Transverse colon (tissue), 4 donors: ENCODE data around the gene VTI1A.

Experiments used
- CTCF ChIP-seq, 5 experiments: fragments of 200-600 bp in 3 of 5; fragments of 450-650 bp in 2 of 5; sonication (generic) in 3 of 5; IDR thresholded peaks; 1 replicate in 2 of 5; 2 replicates in 3 of 5; pipeline ENCODE4 v1.5.1; 2016 to 2017; ENCODE audit warnings: antibody characterized with exemption in 5 of 5, inconsistent platforms in 3 of 5, mild to moderate bottlenecking in 2 of 5, moderate library complexity in 1 of 5
- EP300 ChIP-seq: sonication (generic); formaldehyde crosslinking; IDR thresholded peaks from one replicate; pipeline ENCODE4 v1.6.1; 2017; ENCODE audit warnings: antibody characterized with exemption, low read depth
- POLR2A ChIP-seq: fragments of 450-650 bp; IDR thresholded peaks from one replicate; pipeline ENCODE4 v1.6.1; 2016; ENCODE audit warnings: antibody characterized with exemption, mild to moderate bottlenecking, moderate library complexity
- POLR2AphosphoS5 ChIP-seq, 3 donors: sonication (generic); formaldehyde crosslinking; IDR thresholded peaks; one replicate each; pipeline ENCODE4 v1.6.1; 2016; ENCODE audit warnings: antibody characterized with exemption in 3 of 3

GRCh38 chr10:112447620-112447928 lies 559 bp downstream of the VTI1A start:
- TF ChIP-seq CTCF (IDR thresholded peaks at IDR 0.05) (no peak), POLR2A (no peak), POLR2AphosphoS5 (IDR thresholded peaks at IDR 0.05) (no peak), EP300 (no peak)
